Measurements from ENCODE around the gene ITGA11.

The ITGA11 gene

GRCh38 chr15:68407886-68408881, 23.8 kb downstream of the ITGA11 start:
- Histone ChIP-seq H3K4me1 (ENCODE audit: insufficient read depth, low read length) (no peaks in the 10 kb centered on the region), H3K4me3 (ENCODE audit: low read length) (no peak overlapping the region), H3K9ac (ENCODE audit: low read depth, low read length) (no peak overlapping the region), H3K27me3 (ENCODE audit: insufficient read depth, low read length) (no peaks in the 10 kb centered on the region), H3K36me3 (ENCODE audit: insufficient read depth, low read length) (no peaks in the 10 kb centered on the region), H3K9me3 (ENCODE audit: insufficient read depth, low read depth, low read length) (no peaks in the 10 kb centered on the region), H3K27ac (ENCODE audit: low read depth, low read length) (no peak overlapping the region)
- WGBS = 89% methylated on average over 9 of the region's 9 CpGs

- H3K9me3 ChIP-seq (ENCODE audit: insufficient read depth, low read depth, low read length) = no peaks in the 10 kb centered on the region
- H3K27me3 ChIP-seq (ENCODE audit: insufficient read depth, low read length) = no peaks in the 10 kb centered on the region
- H3K9ac ChIP-seq (ENCODE audit: low read depth, low read length) = no peak overlapping the region
- H3K36me3 ChIP-seq (ENCODE audit: insufficient read depth, low read length) = no peaks in the 10 kb centered on the region
- no peak overlapping the region for H3K4me3 ChIP-seq (ENCODE audit: low read length)
- no peak overlapping the region for H3K27ac ChIP-seq (ENCODE audit: low read depth, low read length)
- H3K4me1 ChIP-seq (ENCODE audit: insufficient read depth, low read length) = no peaks in the 10 kb centered on the region
- WGBS = 91% methylated on average over 9 of the region's 9 CpGs
Measured at GRCh38 chr15:68407141-68407885, 24.6 kb downstream of the ITGA11 start.

DNA sequence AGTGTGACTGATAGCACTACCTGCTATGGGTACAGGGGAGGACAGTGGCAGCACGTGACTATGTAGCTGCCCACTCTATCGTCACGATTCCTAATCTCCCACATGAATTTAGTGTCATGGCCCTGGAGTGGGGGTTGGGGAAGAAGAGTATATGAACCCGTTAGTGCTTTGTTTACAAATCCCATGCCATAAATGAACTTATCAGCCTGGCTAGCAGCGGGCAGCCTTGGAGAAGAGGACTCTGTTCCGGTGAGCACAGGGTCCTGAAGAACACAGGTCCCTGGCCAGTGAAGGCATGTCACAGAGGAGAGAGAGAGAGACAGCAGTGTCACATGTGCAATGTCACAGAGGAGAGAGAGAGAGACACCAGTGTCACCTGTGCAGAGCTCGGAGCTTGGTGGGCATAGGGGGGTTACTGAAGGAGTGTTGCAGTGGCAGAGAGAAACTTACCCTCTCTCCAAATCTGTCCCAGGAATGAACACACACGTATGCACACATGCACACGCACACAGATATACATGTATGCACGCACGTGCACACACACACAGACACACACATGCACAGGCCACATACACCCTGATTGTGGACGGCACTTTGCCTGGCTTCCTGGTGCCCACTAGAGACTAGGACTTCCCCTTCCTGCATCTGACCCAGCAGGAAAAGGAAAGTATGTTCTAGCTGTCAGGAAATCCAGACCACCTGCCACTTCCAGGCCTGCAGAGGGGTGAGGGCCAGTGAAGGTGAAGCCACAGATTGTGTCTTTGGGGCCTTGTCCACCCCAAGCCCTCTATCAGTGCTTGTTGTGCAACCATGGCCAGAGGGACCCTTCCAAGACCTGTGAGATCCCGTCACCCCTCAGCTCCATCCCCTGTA, 26.3 kb downstream of the ITGA11 start:
- 84% methylated on average over 12 of the region's 13 CpGs for WGBS
- H3K36me3 ChIP-seq (ENCODE audit: insufficient read depth, low read length) = no peaks in the 10 kb centered on the region
- H3K9me3 ChIP-seq (ENCODE audit: insufficient read depth, low read depth, low read length) = no peaks in the 10 kb centered on the region
- no peaks in the 10 kb centered on the region for H3K4me1 ChIP-seq (ENCODE audit: insufficient read depth, low read length)
- no peak overlapping the region for H3K9ac ChIP-seq (ENCODE audit: low read depth, low read length)
- no peak overlapping the region for H3K27ac ChIP-seq (ENCODE audit: low read depth, low read length)
- H3K27me3 ChIP-seq (ENCODE audit: insufficient read depth, low read length) = no peaks in the 10 kb centered on the region
- no peak overlapping the region for H3K4me3 ChIP-seq (ENCODE audit: low read length)

DNA sequence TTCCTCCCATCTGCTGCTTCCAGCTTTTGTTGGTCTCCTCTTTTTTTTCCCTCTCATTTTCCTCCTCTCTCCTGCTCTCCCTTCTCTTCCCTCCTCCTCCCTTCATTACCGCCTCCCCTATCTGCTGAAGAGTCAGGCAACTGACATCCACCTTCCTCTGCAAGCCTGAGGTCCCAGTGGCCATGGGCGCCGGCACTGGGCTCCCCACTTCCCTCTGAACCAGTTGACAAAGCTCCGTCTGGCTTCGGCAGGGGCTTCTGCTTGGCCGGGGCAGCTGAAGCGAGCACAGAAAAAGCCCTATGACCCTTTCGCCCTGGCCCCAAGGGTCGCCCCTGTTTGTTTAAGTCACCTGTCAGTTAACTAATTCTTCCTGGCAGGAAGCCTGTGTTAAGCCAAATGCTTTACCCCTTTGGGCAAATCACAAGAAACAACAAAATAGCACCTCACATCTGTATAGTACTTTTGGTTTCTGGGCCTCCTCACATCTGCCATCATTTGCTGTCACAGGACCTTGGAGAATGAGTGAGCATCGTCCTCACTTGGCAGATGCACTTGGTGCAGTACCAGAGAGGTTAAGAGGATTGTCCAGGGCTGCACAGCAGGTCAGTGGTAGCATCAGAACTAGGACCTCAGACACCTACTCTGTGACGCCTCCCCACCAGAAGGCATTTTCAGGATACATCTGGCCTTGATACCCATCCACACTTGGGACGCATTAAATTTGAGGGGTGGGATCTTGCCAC, 27.7 kb downstream of the ITGA11 start:
- 91% methylated on average over 12 of the region's 12 CpGs for WGBS
- Histone ChIP-seq H3K4me3 (ENCODE audit: low read length) (no peak overlapping the region), H3K4me1 (ENCODE audit: insufficient read depth, low read length) (no peaks in the 10 kb centered on the region), H3K27ac (ENCODE audit: low read depth, low read length) (no peak overlapping the region), H3K27me3 (ENCODE audit: insufficient read depth, low read length) (no peaks in the 10 kb centered on the region), H3K36me3 (ENCODE audit: insufficient read depth, low read length) (no peaks in the 10 kb centered on the region), H3K9ac (ENCODE audit: low read depth, low read length) (no peak overlapping the region), H3K9me3 (ENCODE audit: insufficient read depth, low read depth, low read length) (no peaks in the 10 kb centered on the region)

GRCh38 chr15:68403161-68403941, 28.6 kb downstream of the ITGA11 start:
- Histone ChIP-seq H3K27ac (ENCODE audit: low read depth, low read length) (no peak overlapping the region), H3K9me3 (ENCODE audit: insufficient read depth, low read depth, low read length) (no peaks in the 10 kb centered on the region), H3K9ac (ENCODE audit: low read depth, low read length) (no peak overlapping the region), H3K36me3 (ENCODE audit: insufficient read depth, low read length) (no peaks in the 10 kb centered on the region), H3K4me1 (ENCODE audit: insufficient read depth, low read length) (no peaks in the 10 kb centered on the region), H3K27me3 (ENCODE audit: insufficient read depth, low read length) (no peaks in the 10 kb centered on the region), H3K4me3 (ENCODE audit: low read length) (no peak overlapping the region)
- WGBS = 88% methylated on average over 8 of the region's 8 CpGs

DNA sequence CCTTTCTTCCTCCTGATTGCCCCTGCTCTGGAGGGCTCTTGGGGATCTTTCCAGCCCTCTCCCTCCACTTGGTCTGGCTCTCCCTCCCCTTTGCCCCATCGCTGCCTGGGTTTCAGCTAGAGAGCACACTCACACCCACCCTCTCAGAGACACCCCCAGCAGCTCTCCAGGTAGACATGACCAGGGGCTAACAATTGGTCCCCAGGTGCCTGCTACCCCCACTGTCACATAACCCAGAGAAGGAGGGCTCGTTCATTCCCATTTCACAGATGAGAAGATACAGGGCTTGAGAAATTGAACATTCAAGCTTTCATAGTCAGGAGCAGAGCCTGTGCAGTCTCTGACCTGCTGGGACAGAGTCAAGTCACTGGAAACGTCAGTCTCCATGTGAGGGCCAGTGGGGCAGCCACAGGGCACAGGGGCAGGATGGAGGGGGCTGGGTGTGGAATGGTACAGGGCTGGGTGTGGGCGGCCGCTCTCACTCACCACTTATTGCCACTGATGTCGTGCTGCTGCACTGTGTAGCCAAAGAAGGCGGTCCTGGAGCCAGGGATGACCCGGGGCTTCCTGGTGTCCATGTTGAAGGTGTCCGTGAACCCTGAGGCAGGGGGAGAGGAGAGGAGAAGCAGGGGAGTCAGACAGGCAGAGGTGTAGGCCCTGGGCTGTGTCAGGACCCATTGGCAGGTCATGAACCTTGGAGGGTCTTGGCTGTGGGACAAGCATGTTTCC, 29.4 kb downstream of the ITGA11 start:
- 93% methylated on average over 9 of the region's 9 CpGs for WGBS
- no peaks in the 10 kb centered on the region for H3K9me3 ChIP-seq (ENCODE audit: insufficient read depth, low read depth, low read length)
- no peak overlapping the region for H3K9ac ChIP-seq (ENCODE audit: low read depth, low read length)

GRCh38 chr15:68401496-68402431, 30.2 kb downstream of the ITGA11 start:
- H3K9me3 ChIP-seq (ENCODE audit: insufficient read depth, low read depth, low read length) = no peaks in the 10 kb centered on the region
- H3K9ac ChIP-seq (ENCODE audit: low read depth, low read length) = no peak overlapping the region
- no peak overlapping the region for H3K4me3 ChIP-seq (ENCODE audit: low read length)
- no peaks in the 10 kb centered on the region for H3K36me3 ChIP-seq (ENCODE audit: insufficient read depth, low read length)
- H3K4me1 ChIP-seq (ENCODE audit: insufficient read depth, low read length) = no peaks in the 10 kb centered on the region
- H3K27ac ChIP-seq (ENCODE audit: low read depth, low read length) = no peak overlapping the region
- 90% methylated on average over 10 of the region's 11 CpGs for WGBS
- no peaks in the 10 kb centered on the region for H3K27me3 ChIP-seq (ENCODE audit: insufficient read depth, low read length)

More for the DNA sequence above, 29.4 kb downstream of the ITGA11 start:
- Histone ChIP-seq H3K27ac (ENCODE audit: low read depth, low read length) (no peak overlapping the region), H3K4me1 (ENCODE audit: insufficient read depth, low read length) (no peaks in the 10 kb centered on the region), H3K4me3 (ENCODE audit: low read length) (no peak overlapping the region), H3K36me3 (ENCODE audit: insufficient read depth, low read length) (no peaks in the 10 kb centered on the region), H3K27me3 (ENCODE audit: insufficient read depth, low read length) (no peaks in the 10 kb centered on the region)

- no peak overlapping the region for H3K9ac ChIP-seq (ENCODE audit: low read depth, low read length)
- no peaks in the 10 kb centered on the region for H3K4me1 ChIP-seq (ENCODE audit: insufficient read depth, low read length)
- 75% methylated on average over 1 of the region's 1 CpG for WGBS
- H3K9me3 ChIP-seq (ENCODE audit: insufficient read depth, low read depth, low read length) = no peaks in the 10 kb centered on the region
- H3K36me3 ChIP-seq (ENCODE audit: insufficient read depth, low read length) = no peaks in the 10 kb centered on the region
- no peak overlapping the region for H3K4me3 ChIP-seq (ENCODE audit: low read length)
- no peaks in the 10 kb centered on the region for H3K27me3 ChIP-seq (ENCODE audit: insufficient read depth, low read length)
- H3K27ac ChIP-seq (ENCODE audit: low read depth, low read length) = no peak overlapping the region
Measured at GRCh38 chr15:68400066-68400456, 31.9 kb downstream of the ITGA11 start.
